Activated naive CD4-positive, alpha-beta T cell treated with anti-CD3 and anti-CD28 coated beads, Interleukin-2, amount 50 U/mL, for 72 hours (primary cell): ENCODE data around the gene CR2. TPM values are rescaled to one million over a fixed set of nuclear protein-coding genes. Genes with fewer than 3 reads are reported as not detected.
"Not testable (repeated sequence)": the region's sequence is repeated elsewhere in the genome, so short reads cannot be mapped to it uniquely, and the experiment has no call there.

Source experiments
- ATAC-seq, 2 donors: fragments of 150-1000 bp; cut with Tn5 transposase; 2 replicates each; pipeline ENCODE4 v1.10.0; 2021; ENCODE audit warnings: mild to moderate bottlenecking in 2 of 2, moderate library complexity in 2 of 2
- DNase-seq, 2 donors: peaks; one replicate each; pipeline ENCODE4 v3.0.0; 2021 to 2022; ENCODE audit warnings: low spot score in 2 of 2
- H3K27ac Mint-ChIP-seq, 2 donors: one replicate each; pipeline ENCODE4 v1.8.0; 2022; ENCODE audit warnings: mild to moderate bottlenecking in 2 of 2, mixed read lengths in 2 of 2
- H3K36me3 Mint-ChIP-seq, 2 donors: one replicate each; pipeline ENCODE4 v1.8.0; 2022; ENCODE audit warnings: mixed read lengths in 2 of 2
- H3K9me3 Mint-ChIP-seq, 2 donors: one replicate each; pipeline ENCODE4 v1.8.0; 2022; ENCODE audit warnings: mixed read lengths in 2 of 2
- total RNA-seq, 2 donors: library from RNA; stranded (reverse); gene quantifications; one replicate each; pipeline ENCODE4 v1.2.3, GENCODE V29; 2022

The CR2 gene
- total RNA-seq, 2 donors from 2014 or later, result 0.23 to 0.27 TPM

DNA sequence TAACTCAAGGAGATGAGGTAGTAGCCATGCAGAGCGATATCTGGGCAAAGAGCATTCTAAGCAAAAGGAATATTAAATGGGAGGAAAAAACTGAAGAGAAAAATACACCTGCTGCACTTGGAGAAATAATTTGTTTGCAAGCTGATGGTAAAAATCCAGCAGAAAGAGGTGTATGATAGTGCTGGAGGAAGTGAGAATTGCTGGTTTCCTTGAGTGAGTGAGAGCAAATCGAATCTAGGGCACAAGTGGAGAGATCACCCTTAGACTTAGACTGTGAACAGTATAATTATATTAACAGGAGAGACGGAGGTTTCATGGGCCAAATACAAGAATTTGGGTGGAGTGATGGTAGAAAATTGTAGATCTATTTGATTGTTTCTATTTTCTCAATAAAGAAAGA, 39.1 kb downstream of the CR2 start:
- no peak for DNase-seq
- Mint-ChIP-seq H3K36me3 (peaks cover 0 to 5% of the 10 kb centered on the region in 2 donors), H3K9me3 (no peaks in the 10 kb centered on the region), H3K27ac (no peak overlapping the region)
- ATAC-seq, result no peak

DNA sequence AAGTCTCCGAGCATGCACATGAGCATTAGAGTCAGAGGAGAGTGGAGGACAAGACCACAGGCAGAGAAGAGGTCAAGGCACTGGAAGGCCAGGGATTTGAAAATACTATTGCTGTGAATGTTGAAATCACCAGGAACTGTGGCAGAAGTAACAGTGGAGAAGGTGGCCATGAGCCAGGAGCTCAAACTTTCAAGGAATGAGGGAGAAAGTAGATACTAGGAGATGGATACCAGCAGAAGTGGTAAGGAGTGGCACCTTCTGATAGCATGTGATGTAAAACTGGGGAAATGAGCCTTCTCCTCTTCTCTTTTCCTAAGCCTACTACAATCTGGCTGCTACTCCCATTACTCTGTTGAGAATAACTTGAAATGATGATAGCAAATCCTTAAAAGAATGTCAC, 40.0 kb downstream of the CR2 start:
- no peaks in the 10 kb centered on the region for H3K9me3 Mint-ChIP-seq
- DNase-seq (no peak), ATAC-seq (no peak)
- no peak overlapping the region for H3K27ac Mint-ChIP-seq
- peaks cover 0 to 5% of the 10 kb centered on the region in 2 donors for H3K36me3 Mint-ChIP-seq

DNA sequence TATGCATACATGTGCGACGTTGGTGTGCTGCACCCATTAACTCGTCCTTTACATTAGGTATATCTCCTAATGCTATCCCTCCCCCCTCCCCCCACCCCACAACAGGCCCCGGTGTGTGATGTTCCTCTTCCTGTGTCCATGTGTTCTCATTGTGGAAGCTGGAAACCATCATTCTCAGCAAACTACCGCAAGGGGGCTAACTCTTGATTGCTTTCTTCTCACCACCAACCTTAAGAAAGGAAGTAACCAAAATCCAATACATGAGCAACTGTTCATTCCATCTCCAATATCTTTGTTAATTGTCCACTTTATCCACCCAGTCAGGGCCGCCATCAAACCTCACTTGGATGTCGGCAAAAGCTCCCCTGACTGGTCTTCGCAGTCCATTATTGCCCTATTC, 41.2 kb downstream of the CR2 start:
- not testable (repeated sequence) for H3K36me3 Mint-ChIP-seq, ATAC-seq, H3K27ac Mint-ChIP-seq, DNase-seq, H3K9me3 Mint-ChIP-seq

- Mint-ChIP-seq H3K27ac (no peak within 1 kb of the TSS), H3K9me3 (no peaks in the 10 kb centered on the region), H3K36me3 (peaks cover 0 to 5% of the 10 kb centered on the region in 2 donors)
- ATAC-seq (peak in 1 of 2 donors; percentile 19), DNase-seq (peak in 1 of 2 donors; percentile 23)
Observed at GRCh38 chr1:207495801-207496792, 42.0 kb downstream of the CR2 start, which contains the start of gene CR1. CR1 (plus strand) TSS chr1:207496157; CDS start chr1:207496268, 111 bp downstream.

GRCh38 chr1:207497941-207498340, 43.8 kb downstream of the CR2 start:
- no peaks in the 10 kb centered on the region for H3K9me3 Mint-ChIP-seq
- no peak overlapping the region for H3K27ac Mint-ChIP-seq
- H3K36me3 Mint-ChIP-seq, result peaks cover 0 to 5% of the 10 kb centered on the region in 2 donors
- DNase-seq (no peak), ATAC-seq (no peak)

GRCh38 chr1:207499573-207499972, 45.4 kb downstream of the CR2 start:
- ATAC-seq (peak; percentile 62 to 64), DNase-seq (peak in 1 of 2 donors; percentile 51)
- Mint-ChIP-seq H3K9me3 (no peaks in the 10 kb centered on the region), H3K27ac (no peak overlapping the region), H3K36me3 (peaks cover 0 to 5% of the 10 kb centered on the region in 2 donors)

GRCh38 chr1:207500306-207500705, 46.2 kb downstream of the CR2 start:
- peak; percentile 92 to 93 for ATAC-seq

DNA sequence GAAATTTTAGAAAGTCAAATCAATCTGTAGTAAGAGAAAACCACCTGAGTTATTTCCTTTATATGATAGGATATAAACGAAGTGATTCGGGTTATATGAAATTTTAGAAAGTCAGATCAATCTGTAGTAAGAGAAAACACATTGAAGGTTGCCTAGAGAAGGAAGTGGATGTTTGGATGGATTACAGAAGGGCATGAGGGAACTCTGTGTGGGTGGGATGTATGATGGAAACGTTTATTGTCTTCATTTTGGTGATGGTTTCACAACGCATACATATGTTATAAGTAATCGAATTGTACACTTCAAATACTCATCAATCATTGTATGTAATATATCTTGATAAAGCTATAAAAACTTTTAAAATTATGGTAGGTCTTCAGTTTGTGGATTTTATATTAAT, 46.9 kb downstream of the CR2 start:
- Mint-ChIP-seq H3K36me3 (no peaks in the 10 kb centered on the region), H3K27ac (no peak overlapping the region), H3K9me3 (no peaks in the 10 kb centered on the region)
- DNase-seq (no peak), ATAC-seq (no peak)

More at GRCh38 chr1:207500306-207500705, 46.2 kb downstream of the CR2 start:
- H3K36me3 Mint-ChIP-seq, result peaks cover 0 to 5% of the 10 kb centered on the region in 2 donors
- DNase-seq, result no peak
- H3K27ac Mint-ChIP-seq, result no peak overlapping the region
- H3K9me3 Mint-ChIP-seq, result no peaks in the 10 kb centered on the region

DNA sequence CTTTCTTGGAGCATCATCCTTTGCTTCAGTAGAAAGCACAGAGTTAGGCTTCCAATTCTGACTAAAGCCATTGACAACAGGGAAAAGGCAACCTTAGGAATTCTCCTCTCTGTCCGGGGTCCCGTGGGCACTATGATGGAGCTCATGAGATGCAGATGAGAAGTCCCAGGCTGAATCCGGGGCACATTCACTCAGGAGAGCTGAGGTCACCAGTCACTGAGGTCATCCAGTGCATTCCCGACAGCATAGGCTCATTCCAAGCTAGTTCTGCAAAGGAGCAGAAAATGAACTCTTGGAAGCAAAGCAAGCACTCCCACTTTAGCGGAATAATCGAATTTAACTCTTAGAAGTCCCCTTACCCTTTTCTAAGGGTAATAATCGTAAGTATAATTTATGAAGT, 48.6 kb downstream of the CR2 start:
- no peak for DNase-seq
- no peak for ATAC-seq
- Mint-ChIP-seq H3K36me3 (no peaks in the 10 kb centered on the region), H3K27ac (no peak overlapping the region), H3K9me3 (no peaks in the 10 kb centered on the region)

GRCh38 chr1:207503950-207504349, 49.8 kb downstream of the CR2 start:
- DNase-seq, result no peak
- H3K9me3 Mint-ChIP-seq, result no peaks in the 10 kb centered on the region
- H3K27ac Mint-ChIP-seq, result no peak overlapping the region
- no peak for ATAC-seq
- no peaks in the 10 kb centered on the region for H3K36me3 Mint-ChIP-seq

DNA sequence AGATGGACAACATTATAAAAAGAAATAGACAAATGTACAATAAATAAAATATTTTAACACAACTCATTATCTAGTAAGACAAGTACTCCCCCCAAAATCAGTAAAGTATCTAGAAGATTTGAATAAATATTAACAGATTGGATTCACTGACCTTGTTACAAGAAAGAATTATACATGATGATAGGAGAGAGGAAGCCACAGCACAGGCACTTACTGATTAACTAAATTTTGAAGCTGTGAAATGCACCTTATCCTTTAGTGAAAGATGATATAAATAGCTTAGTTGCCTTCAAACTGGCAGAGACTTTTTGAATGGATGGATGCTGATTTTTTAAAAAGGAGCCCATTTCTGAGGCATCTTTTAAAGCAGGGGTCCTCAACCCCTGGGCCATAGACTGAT, 50.3 kb downstream of the CR2 start:
- H3K27ac Mint-ChIP-seq, result no peak overlapping the region
- no peaks in the 10 kb centered on the region for H3K36me3 Mint-ChIP-seq
- DNase-seq, result no peak
- H3K9me3 Mint-ChIP-seq, result no peaks in the 10 kb centered on the region
- ATAC-seq, result no peak

DNA sequence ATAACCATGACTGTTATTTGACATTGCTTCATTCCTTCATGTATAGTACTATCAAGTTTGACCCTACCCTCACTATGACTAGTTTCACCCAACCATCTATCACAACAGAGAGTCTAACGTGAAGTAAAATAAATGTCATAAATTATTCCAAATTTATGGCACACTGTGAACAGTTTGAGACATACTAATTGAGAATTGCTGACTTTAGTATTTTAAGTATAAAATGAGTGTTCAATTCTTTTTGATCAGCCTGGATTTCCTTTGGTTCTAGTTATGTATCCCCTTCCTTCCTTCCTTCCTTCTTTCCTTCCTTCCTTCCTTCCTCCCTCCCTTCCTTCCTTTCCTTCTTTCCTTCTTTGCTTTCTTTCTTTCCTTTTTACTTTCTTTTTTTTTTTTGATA, 56.3 kb downstream of the CR2 start:
- H3K9me3 Mint-ChIP-seq, result no peaks in the 10 kb centered on the region
- no peak for DNase-seq
- no peak for ATAC-seq
- H3K27ac Mint-ChIP-seq, result no peak overlapping the region
- no peaks in the 10 kb centered on the region for H3K36me3 Mint-ChIP-seq

DNA sequence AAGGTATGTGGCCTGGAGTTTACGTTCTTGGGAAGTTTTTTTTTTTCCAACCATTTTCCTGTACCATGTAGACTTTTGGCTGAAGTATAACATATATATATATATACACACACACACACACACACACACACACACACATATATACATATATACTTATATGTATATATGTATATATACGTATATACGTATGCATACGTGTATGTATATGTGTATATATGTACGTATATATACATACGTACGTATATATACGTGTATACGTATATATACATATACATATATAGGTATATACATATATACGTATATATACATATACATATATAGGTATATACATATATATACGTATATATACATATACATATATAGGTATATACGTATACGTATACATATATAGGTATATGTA, 60.8 kb downstream of the CR2 start:
- no peaks in the 10 kb centered on the region for H3K9me3 Mint-ChIP-seq
- ATAC-seq, result no peak

GRCh38 chr1:207516729-207517128, 62.6 kb downstream of the CR2 start:
- ATAC-seq, result no peak
- DNase-seq, result no peak
- H3K9me3 Mint-ChIP-seq, result no peaks in the 10 kb centered on the region
- no peaks in the 10 kb centered on the region for H3K36me3 Mint-ChIP-seq
- H3K27ac Mint-ChIP-seq, result no peak overlapping the region

More for the DNA sequence above, 60.8 kb downstream of the CR2 start:
- no peak for DNase-seq
- Mint-ChIP-seq H3K36me3 (no peaks in the 10 kb centered on the region), H3K27ac (no peak overlapping the region)

DNA sequence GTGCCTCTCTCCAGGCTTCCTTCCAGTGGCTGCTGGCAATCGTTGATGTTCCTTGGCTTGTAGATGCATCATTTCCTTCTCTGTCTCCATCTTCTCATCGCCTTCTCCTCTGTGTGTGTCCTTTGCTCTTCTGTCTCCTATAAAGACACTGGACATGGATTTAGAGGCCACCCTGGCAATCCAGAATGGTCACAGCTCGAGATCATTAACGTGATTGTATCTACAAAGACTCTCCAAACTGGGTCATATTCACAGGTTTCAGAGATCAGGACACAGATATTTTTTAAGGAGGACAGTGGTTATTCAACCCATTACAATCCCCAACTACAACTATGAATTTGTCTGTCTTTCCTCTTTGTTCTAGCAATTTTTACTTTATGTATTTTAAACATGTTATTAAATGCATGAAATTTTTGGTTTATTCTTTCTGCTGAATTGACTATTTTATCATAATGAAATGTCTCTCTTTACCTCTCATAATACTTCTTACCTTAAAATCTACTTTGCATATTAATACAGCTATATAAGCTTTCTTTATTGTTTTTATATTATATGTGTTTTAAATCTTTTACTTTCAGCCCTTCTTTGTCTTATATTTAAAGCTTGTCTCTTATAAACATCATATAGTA, 64.6 kb downstream of the CR2 start:
- DNase-seq (no peak), ATAC-seq (no peak)
- no peaks in the 10 kb centered on the region for H3K36me3 Mint-ChIP-seq
- no peaks in the 10 kb centered on the region for H3K9me3 Mint-ChIP-seq
- no peak overlapping the region for H3K27ac Mint-ChIP-seq

- no peaks in the 10 kb centered on the region for H3K9me3 Mint-ChIP-seq
Observed at GRCh38 chr1:207519505-207520399, 65.6 kb downstream of the CR2 start.

More at GRCh38 chr1:207519505-207520399, 65.6 kb downstream of the CR2 start:
- no peak overlapping the region for H3K27ac Mint-ChIP-seq
- no peak for ATAC-seq
- no peaks in the 10 kb centered on the region for H3K36me3 Mint-ChIP-seq
- no peak for DNase-seq
